H9 (cell line): ENCODE results near the gene UBL5. TPM values are rescaled to one million over a fixed set of nuclear protein-coding genes. Genes with fewer than 3 reads are reported as not detected.

Experiments
- DNase-seq: peaks from one replicate; pipeline ENCODE4 v3.0.0-alpha.2; 2017
- H2AFZ ChIP-seq: one replicate; pipeline ENCODE4 v1.6.1; 2013; ENCODE audit warnings: mild to moderate bottlenecking, low read length, control low read depth, moderate library complexity
- H2AK5ac ChIP-seq: 2 replicates; pipeline ENCODE4 v1.6.1; 2013; ENCODE audit warnings: low read length, control low read depth, mixed read lengths; ENCODE audit not compliant: insufficient read length
- H2BK120ac ChIP-seq: one replicate; pipeline ENCODE4 v1.6.1; 2013; ENCODE audit warnings: low read depth, mild to moderate bottlenecking, low read length, control low read depth, inconsistent platforms; ENCODE audit not compliant: poor library complexity, severe bottlenecking
- H2BK12ac ChIP-seq: 2 replicates; pipeline ENCODE4 v1.6.1; 2013; ENCODE audit warnings: low read length, control low read depth, mixed read lengths, low read depth; ENCODE audit not compliant: insufficient read length
- H2BK15ac ChIP-seq: 2 replicates; pipeline ENCODE4 v1.6.1; 2013; ENCODE audit warnings: low read depth, low read length, control low read depth
- H2BK20ac ChIP-seq: one replicate; pipeline ENCODE4 v1.6.1; 2013; ENCODE audit warnings: low read depth, mild to moderate bottlenecking, low read length, control low read depth, inconsistent platforms; ENCODE audit not compliant: poor library complexity, severe bottlenecking
- H2BK5ac ChIP-seq: 2 replicates; pipeline ENCODE4 v1.6.1; 2013; ENCODE audit warnings: low read length, control low read depth, mixed read lengths; ENCODE audit not compliant: insufficient read length
- H3K14ac ChIP-seq: 2 replicates; pipeline ENCODE4 v1.6.1; 2013; ENCODE audit warnings: low read length, control low read depth; ENCODE audit not compliant: insufficient read depth
- H3K18ac ChIP-seq: 2 replicates; pipeline ENCODE4 v1.6.1; 2013; ENCODE audit warnings: low read depth, mild to moderate bottlenecking, mixed read lengths, low read length, control low read depth; ENCODE audit not compliant: insufficient read length
- H3K23ac ChIP-seq: 2 replicates; pipeline ENCODE4 v1.6.1; 2013; ENCODE audit warnings: low read length, control low read depth, mixed read lengths, low read depth; ENCODE audit not compliant: insufficient read length
- H3K23me2 ChIP-seq: 2 replicates; pipeline ENCODE4 v1.6.1; 2013; ENCODE audit warnings: low read depth, mild to moderate bottlenecking, mixed read lengths, low read length, control low read depth; ENCODE audit not compliant: insufficient read length, poor library complexity, severe bottlenecking
- H3K27ac ChIP-seq: 2 replicates; pipeline ENCODE4 v1.5.1; 2013; ENCODE audit warnings: low read length, control low read depth, mixed read lengths, low read depth; ENCODE audit not compliant: insufficient read length
- H3K27me3 ChIP-seq: 2 replicates; pipeline ENCODE4 v1.6.1; 2013; ENCODE audit warnings: low read length, control low read depth, inconsistent platforms; ENCODE audit not compliant: insufficient read depth
- H3K4ac ChIP-seq: 2 replicates; pipeline ENCODE4 v1.6.1; 2013; ENCODE audit warnings: low read depth, mild to moderate bottlenecking, control low read depth, inconsistent platforms, low read length, moderate library complexity
- H3K4me1 ChIP-seq: 2 replicates; pipeline ENCODE4 v1.6.1; 2013; ENCODE audit warnings: low read length, control low read depth, inconsistent platforms; ENCODE audit not compliant: insufficient read depth
- H3K4me2 ChIP-seq: 2 replicates; pipeline ENCODE4 v1.6.1; 2013; ENCODE audit warnings: low read length, control low read depth, mixed read lengths; ENCODE audit not compliant: insufficient read length, insufficient read depth
- H3K56ac ChIP-seq: 2 replicates; pipeline ENCODE4 v1.6.1; 2013; ENCODE audit warnings: low read depth, mild to moderate bottlenecking, mixed read lengths, low read length, control low read depth; ENCODE audit not compliant: insufficient read length
- H3K79me1 ChIP-seq: 2 replicates; pipeline ENCODE4 v1.6.1; 2013; ENCODE audit warnings: low read depth, mild to moderate bottlenecking, moderate library complexity, low read length, control low read depth, inconsistent platforms; ENCODE audit not compliant: insufficient read depth, poor library complexity, severe bottlenecking
- H3K79me2 ChIP-seq: 2 replicates; pipeline ENCODE4 v1.6.1; 2013; ENCODE audit warnings: low read length, control low read depth, inconsistent platforms; ENCODE audit not compliant: insufficient read depth
- H3K9ac ChIP-seq: 2 replicates; pipeline ENCODE4 v1.6.1; 2013; ENCODE audit warnings: low read length, control low read depth, mixed read lengths; ENCODE audit not compliant: insufficient read length; ENCODE audit errors: extremely low read depth
- H3K9me3 ChIP-seq: one replicate; pipeline ENCODE4 v1.6.1; 2013; ENCODE audit warnings: low read depth, low read length, inconsistent platforms; ENCODE audit not compliant: control insufficient read depth
- H3T11ph ChIP-seq: one replicate; pipeline ENCODE4 v1.6.1; 2013; ENCODE audit warnings: mild to moderate bottlenecking, low read length, control low read depth, inconsistent platforms
- H4K20me1 ChIP-seq: one replicate; pipeline ENCODE4 v1.6.1; 2013; ENCODE audit not compliant: control insufficient read depth, insufficient read length, insufficient read depth
- H4K5ac ChIP-seq: 2 replicates; pipeline ENCODE4 v1.6.1; 2013; ENCODE audit warnings: low read depth, mild to moderate bottlenecking, mixed read lengths, low read length, control low read depth; ENCODE audit not compliant: insufficient read length
- H4K8ac ChIP-seq: replicated peaks from 2 replicates; pipeline ENCODE4 v1.6.1; 2013; ENCODE audit warnings: low read length, control low read depth, mixed read lengths, low read depth; ENCODE audit not compliant: insufficient read length
- H4K91ac ChIP-seq: 2 replicates; pipeline ENCODE4 v1.6.1; 2013; ENCODE audit warnings: low read depth, mild to moderate bottlenecking, moderate library complexity, mixed read lengths, low read length, control low read depth; ENCODE audit not compliant: insufficient read length
- H3K27ac Mint-ChIP-seq, 3 experiments: 2 replicates in 2 of 3; 3 replicates in 1 of 3; pipeline ENCODE4 v1.8.0; 2020 to 2021; ENCODE audit warnings: mixed read lengths in 3 of 3, mild to moderate bottlenecking in 1 of 3, moderate library complexity in 1 of 3
- H3K27me3 Mint-ChIP-seq: 2 replicates; pipeline ENCODE4 v1.8.0; 2021; ENCODE audit warnings: low read depth, mild to moderate bottlenecking, moderate library complexity, mixed read lengths
- H3K36me3 Mint-ChIP-seq, 3 experiments: 2 replicates in 2 of 3; 3 replicates in 1 of 3; pipeline ENCODE4 v1.8.0; 2020 to 2021; ENCODE audit warnings: low read depth in 3 of 3, mixed read lengths in 3 of 3; ENCODE audit not compliant: insufficient read depth in 1 of 3
- H3K4me1 Mint-ChIP-seq, 2 experiments: 2 replicates each; pipeline ENCODE4 v1.8.0; 2020; ENCODE audit warnings: mixed read lengths in 2 of 2
- H3K4me3 Mint-ChIP-seq, 2 experiments: 2 replicates in 1 of 2; 3 replicates in 1 of 2; pipeline ENCODE4 v1.8.0; 2020 to 2021; ENCODE audit warnings: mild to moderate bottlenecking in 2 of 2, mixed read lengths in 2 of 2, moderate library complexity in 1 of 2
- H3K9me3 Mint-ChIP-seq, 2 experiments: 2 replicates in 1 of 2; 3 replicates in 1 of 2; pipeline ENCODE4 v1.8.0; 2020; ENCODE audit warnings: mild to moderate bottlenecking in 2 of 2, mixed read lengths in 2 of 2, moderate library complexity in 1 of 2
- WGBS: extraction: QIAGEN DNeasy Blood & Tissue Kit; methylation state at CpG from one replicate; pipeline ENCODE4 v1.1.7; 2013; ENCODE audit warnings: missing lambda C conversion rate, low lambda C conversion rate, mixed read lengths; ENCODE audit not compliant: insufficient read length; ENCODE audit errors: extremely low coverage; 5-methylcytosine and 5-hydroxymethylcytosine counted together
- total RNA-seq: library from RNA; stranded (reverse); gene quantifications from 2 replicates; pipeline ENCODE4 v1.2.1, GENCODE V29; 2021
- TF ChIP-seq, protein P1 (sequence below): fragments of 200-600 bp; sonication (generic); conservative IDR thresholded peaks from 3 replicates; pipeline ENCODE4 v1.8.0; 2021; ENCODE audit warnings: antibody characterized with exemption, mild to moderate bottlenecking

UBL5 gene
- total RNA-seq, 1 experiment from 2014 or later, result 393 TPM

DNA sequence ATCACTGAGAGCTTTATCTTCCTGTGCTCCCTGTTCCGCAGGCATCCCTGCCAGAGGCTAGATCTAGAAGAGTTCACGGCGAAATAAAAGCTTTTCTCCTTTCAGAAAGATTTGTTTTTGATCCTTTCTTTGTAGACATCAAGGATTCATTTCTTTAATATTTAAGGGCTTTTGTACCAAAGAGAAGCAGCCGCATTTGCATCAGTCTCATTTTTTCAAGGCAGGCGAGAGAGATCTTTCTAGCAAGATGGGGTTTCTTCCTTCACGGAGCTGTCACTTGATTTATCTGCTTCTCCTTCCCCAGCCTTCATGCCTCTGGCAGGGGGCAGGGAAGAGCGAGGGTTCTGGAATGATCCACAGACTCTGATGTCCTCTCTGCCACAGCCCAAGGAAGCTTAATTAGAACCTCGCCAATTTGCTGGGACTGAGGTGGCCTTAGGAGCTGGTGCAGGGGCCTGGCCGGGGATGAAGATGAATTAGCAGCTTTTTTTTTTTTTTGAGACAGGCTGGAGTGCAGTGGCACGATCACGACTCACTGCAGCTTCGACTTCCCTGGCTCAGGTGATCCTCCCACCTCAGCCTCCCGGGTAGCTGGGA, 47.4 kb downstream of the UBL5 start:
- H2BK20ac ChIP-seq, result no peak overlapping the region
- H3K23ac ChIP-seq, result no peak overlapping the region
- H3K9me3 ChIP-seq, result no peaks in the 10 kb centered on the region
- H3K14ac ChIP-seq, result no peak overlapping the region
- TF ChIP-seq, protein P1, sequence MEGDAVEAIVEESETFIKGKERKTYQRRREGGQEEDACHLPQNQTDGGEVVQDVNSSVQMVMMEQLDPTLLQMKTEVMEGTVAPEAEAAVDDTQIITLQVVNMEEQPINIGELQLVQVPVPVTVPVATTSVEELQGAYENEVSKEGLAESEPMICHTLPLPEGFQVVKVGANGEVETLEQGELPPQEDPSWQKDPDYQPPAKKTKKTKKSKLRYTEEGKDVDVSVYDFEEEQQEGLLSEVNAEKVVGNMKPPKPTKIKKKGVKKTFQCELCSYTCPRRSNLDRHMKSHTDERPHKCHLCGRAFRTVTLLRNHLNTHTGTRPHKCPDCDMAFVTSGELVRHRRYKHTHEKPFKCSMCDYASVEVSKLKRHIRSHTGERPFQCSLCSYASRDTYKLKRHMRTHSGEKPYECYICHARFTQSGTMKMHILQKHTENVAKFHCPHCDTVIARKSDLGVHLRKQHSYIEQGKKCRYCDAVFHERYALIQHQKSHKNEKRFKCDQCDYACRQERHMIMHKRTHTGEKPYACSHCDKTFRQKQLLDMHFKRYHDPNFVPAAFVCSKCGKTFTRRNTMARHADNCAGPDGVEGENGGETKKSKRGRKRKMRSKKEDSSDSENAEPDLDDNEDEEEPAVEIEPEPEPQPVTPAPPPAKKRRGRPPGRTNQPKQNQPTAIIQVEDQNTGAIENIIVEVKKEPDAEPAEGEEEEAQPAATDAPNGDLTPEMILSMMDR, result no peak
- H3K23me2 ChIP-seq, result no peaks in the 10 kb centered on the region
- no peak overlapping the region for H2AFZ ChIP-seq
- Mint-ChIP-seq H3K27ac (peak overlapping the region in 2 of 3 experiments; percentile 74 to 84; a peak in 3 of 7 replicates), H3K4me1 (peaks cover 9 to 22% of the 10 kb centered on the region in 2 experiments), H3K9me3 (no peaks in the 10 kb centered on the region), H3K27me3 (no peaks in the 10 kb centered on the region), H3K36me3 (peaks cover 0 to 7% (median 2%) of the 10 kb centered on the region in 3 experiments; a peak in 4 of 7 replicates), H3K4me3 (no peak overlapping the region)
- no peak overlapping the region for H3K4ac ChIP-seq
- H3K9ac ChIP-seq, result no peak overlapping the region
- no peak overlapping the region for H2BK5ac ChIP-seq
- H4K5ac ChIP-seq, result no peak overlapping the region
- H2AK5ac ChIP-seq, result no peak overlapping the region
- H3K27me3 ChIP-seq, result no peaks in the 10 kb centered on the region
- no CpG with 5 or more reads among the region's 13 CpGs for WGBS
- no peak overlapping the region for H3K4me2 ChIP-seq
- no peak overlapping the region for H2BK120ac ChIP-seq
- H3K56ac ChIP-seq, result no peak overlapping the region
- H4K91ac ChIP-seq, result no peak overlapping the region
- no peaks in the 10 kb centered on the region for H3K4me1 ChIP-seq
- no peaks in the 10 kb centered on the region for H3K79me1 ChIP-seq
- DNase-seq, result no peak
- no peak overlapping the region for H3T11ph ChIP-seq
- no peak overlapping the region for H2BK12ac ChIP-seq
- H3K79me2 ChIP-seq, result no peaks in the 10 kb centered on the region
- H3K18ac ChIP-seq, result no peak overlapping the region
- no peaks in the 10 kb centered on the region for H4K20me1 ChIP-seq
- no peak overlapping the region for H4K8ac ChIP-seq
- H2BK15ac ChIP-seq, result no peak overlapping the region
- no peak overlapping the region for H3K27ac ChIP-seq
